HG03196 (cell line): ENCODE results near the gene AVL9.
"Not testable (repeated sequence)": the region's sequence is repeated elsewhere in the genome, so short reads cannot be mapped to it uniquely, and the experiment has no call there.

ENCODE experiments used
- ATAC-seq: cut with Tn5 transposase; IDR thresholded peaks from one replicate; pipeline ENCODE4 v1.9.1; 2021; ENCODE audit not compliant: unreplicated experiment

Gene AVL9

GRCh38 chr7:32495298-32496051 is at the start of gene AVL9:
Gene AVL9, plus strand, starts transcription at chr7:32495489. Its CDS starts 221 bp downstream, at chr7:32495710.
- peak; percentile 96 for ATAC-seq

DNA sequence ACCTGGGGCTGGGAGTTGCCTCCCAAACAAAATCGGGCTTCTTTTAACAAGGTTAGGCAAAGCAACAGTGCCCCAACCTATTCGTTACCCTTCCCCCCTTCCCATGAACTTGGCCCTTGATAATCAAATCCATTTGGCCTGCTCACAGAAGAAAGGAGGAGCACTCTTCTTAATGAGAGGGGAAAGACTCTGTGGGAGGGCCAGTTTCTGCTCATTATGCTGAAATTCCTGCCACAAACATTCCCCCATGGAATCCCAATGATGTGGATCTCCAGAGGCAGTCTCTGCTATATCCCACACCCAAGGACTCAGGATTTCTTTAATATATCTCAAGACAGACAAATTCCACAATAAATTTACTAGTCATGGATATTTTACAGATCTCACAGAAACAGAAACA is 48.1 kb upstream of the AVL9 start:
- ATAC-seq = no peak

DNA sequence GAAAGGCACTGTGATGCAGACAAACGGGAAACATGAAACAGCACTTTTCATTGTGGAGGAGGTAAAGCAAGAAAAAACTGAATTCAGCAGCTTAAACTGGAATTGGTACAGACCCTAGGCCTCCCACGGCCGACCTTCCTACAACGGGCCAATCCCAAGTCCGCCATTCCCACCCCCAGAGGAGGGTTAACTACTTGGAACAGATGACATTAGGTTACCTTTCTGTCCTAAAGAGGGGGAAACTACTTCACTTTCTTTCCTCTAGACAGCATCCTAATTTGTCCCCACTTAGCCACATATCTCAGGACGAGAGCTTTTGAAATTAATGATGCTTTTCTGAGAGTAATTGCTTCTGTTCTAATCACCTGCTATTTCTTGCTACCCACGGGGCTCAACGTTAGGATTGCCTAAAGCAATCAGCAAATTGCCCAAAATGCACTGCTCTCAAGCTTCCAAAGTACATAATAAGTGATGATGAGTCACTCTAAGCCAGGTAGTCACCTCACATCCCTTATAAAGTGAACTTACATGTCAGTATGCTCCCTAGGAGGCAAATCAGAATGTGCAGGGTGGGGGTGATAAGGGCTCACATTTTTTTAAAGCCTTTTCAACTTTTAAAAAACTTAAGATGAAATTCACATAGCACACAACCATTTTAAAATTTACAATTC is 41.8 kb upstream of the AVL9 start:
- no peak for ATAC-seq

DNA sequence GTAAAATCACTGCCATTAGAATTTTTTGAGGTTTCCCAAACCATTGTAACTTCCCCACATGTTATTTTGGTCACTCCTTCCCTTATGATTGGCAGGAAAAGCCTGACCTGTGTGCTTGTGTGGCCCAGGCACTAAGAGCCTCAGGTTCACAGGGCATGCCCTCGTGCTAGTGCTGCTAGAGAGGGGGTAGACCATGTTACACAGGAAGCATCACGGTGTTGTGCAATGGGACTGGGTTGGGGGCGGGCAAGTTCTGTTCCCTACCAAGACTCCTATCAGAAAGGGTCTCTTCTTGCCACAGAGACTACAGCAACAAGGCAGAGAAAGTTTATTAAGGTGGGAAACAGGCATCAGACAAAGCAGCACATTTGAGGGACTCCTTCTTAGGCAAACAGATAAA is 37.3 kb upstream of the AVL9 start:
- ATAC-seq = no peak

- no peak for ATAC-seq
Observed at GRCh38 chr7:32459788-32460187, 35.5 kb upstream of the AVL9 start.

- no peak for ATAC-seq
Observed at GRCh38 chr7:32461484-32461883, 33.8 kb upstream of the AVL9 start.

DNA sequence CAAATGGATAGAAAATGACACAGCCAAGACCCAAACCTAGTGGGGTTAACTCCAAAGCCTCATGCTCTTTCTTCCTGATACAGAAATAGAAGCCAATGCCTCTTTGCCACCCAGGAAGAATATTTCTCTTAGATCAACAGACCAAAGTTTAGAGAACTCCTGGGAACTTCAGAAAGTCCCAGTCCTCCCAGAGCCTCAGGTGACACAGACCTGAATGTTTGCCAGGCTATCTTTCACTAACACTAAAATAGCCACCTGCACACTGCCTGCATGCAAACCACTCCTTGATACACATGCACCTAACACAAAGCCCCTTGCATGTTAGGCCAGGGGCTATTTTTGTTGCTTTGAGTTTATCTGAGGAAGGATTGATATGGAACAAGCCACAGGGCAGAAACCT is 32.8 kb upstream of the AVL9 start:
- no peak for ATAC-seq

DNA sequence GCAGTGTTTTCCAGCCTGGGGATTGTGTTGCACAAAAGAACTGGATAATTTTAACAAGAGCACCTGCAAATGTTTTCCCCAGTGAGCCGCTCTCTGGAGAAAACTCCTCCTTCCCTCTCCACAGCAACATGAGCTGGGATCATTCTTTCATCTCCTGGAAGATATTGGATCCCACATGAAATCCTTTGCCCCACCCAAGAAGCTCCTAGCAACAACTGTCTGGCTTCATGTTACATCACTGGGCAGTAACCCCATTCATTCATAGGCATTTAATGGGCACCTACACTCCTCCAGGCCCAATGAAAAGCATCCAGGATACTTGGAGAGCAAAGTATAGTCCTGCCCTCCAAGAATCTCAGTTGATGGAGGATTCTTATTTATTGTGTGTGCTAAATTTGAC is 32.3 kb upstream of the AVL9 start:
- no peak for ATAC-seq

- not testable (repeated sequence) for ATAC-seq
Observed at GRCh38 chr7:32464641-32465416, 30.5 kb upstream of the AVL9 start.

- not testable (repeated sequence) for ATAC-seq
Observed at GRCh38 chr7:32470004-32470403, 25.3 kb upstream of the AVL9 start.

- no peak for ATAC-seq
Observed at GRCh38 chr7:32470871-32471270, 24.4 kb upstream of the AVL9 start.

- no peak for ATAC-seq
Observed at GRCh38 chr7:32472015-32472414, 23.3 kb upstream of the AVL9 start.

GRCh38 chr7:32474008-32474407 is 21.3 kb upstream of the AVL9 start:
- ATAC-seq = no peak

- ATAC-seq = no peak
Observed at GRCh38 chr7:32476816-32477648, 18.3 kb upstream of the AVL9 start.

DNA sequence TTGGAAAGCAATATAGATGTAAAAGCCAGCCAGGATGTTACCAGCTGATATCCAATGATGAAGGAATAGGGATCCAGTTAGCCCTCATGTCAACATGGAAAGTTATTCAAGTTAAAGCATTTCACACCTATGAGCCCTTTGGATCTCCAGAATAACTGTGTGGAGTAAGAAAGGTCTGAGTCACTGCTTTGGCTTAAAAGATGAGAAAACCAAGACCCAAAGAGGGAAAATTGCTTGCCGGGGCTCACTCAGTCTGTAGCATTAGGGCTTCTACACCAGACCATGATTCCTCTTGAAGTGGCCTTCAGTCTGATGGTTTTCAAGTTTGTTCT is 17.7 kb upstream of the AVL9 start:
- ATAC-seq = no peak

DNA sequence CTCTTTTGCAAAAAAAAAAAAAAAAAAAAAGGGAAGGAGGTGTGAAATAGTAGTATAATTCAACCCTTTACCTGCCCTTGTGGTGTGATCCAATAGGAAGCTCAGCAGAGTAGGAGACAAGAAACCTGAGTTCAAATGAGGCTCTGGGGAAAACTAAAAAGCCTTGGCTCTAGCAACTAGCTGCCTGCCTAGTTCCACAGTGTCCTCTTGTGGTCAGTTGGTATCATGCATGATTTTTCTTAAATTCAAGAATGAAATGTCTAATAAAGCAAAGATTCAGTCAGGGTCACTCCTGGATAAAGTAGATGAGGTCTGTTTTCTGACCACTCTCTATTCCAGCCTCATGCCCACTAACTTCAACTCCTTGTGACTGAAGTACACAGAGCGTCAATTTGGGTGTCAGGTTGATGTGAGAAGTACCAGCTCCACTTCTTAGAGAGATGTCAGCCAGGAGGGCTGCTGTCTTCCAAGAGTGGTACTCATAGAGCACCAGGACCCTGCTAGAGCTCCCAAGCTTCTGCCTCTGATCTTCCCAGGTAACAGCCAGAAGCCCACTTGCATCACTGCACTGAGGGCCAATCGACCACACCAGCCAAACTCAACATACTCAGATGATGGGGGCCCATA is 15.6 kb upstream of the AVL9 start:
- no peak for ATAC-seq

- no peak for ATAC-seq
Observed at GRCh38 chr7:32481176-32481575, 14.1 kb upstream of the AVL9 start.

- ATAC-seq = no peak
Observed at GRCh38 chr7:32481921-32482320, 13.4 kb upstream of the AVL9 start.

DNA sequence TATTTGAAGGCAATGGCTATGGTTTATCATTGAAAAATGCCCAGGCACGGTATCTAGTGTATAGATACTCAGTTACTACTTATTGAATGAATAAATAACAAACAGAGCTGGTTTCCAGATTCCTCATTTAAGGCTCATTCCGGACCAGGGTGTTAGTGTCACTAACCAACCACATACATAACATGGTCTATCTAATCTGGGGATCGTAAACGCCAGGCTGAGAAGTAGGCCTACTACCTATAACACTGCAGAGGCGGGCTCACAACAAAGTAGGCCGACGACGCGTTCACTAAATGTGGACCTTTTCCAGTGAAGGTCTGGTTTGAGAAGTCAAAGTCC is 5.5 kb upstream of the AVL9 start:
- no peak for ATAC-seq

DNA sequence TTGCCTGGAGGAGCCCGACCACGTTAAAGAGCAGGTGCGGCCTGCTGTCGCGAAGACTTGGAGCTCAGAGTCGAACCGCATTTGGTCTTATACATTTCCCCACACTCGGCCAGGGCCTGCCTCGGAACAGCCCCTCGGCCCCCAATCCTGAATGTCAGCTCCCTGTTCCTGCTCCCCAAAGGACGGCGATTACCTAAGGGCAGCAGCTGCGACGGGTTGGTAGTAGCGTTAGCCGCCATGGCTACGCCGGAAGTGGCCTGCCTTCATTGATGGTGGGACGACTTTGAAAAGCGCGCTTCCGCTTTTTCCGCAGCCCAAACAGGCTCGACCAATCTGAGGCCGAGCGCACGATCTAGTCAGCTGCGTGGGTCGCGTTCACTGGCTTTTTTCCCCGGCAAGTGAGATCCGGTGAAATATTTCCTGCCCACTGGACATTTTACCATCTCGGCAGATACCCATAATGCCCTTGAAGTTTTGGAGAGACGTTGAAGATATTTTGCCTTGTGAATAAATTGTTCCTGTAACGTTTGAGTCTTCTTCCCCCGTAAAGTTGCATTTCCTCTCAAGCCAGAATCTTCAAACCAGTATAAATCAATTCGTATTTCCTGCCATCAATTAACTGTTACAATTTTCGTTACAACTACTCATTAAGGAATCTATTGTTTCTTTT is 5.0 kb upstream of the AVL9 start, which contains the start of gene LSM5:
Gene LSM5, minus strand, starts transcription at position 254 of the 670 bp plus-strand sequence. Its CDS starts 15 bp downstream, at position 239.
- peak; percentile 90 for ATAC-seq
